HG03378 (cell line): ENCODE results near the gene FERMT2.

Source experiments
- ATAC-seq: cut with Tn5 transposase; IDR thresholded peaks from one replicate; pipeline ENCODE4 v1.9.1; 2021; ENCODE audit warnings: mild to moderate bottlenecking, moderate library complexity; ENCODE audit not compliant: unreplicated experiment

The FERMT2 gene

GRCh38 chr14:52829527-52830185, 121.2 kb downstream of the FERMT2 start:
- no peak for ATAC-seq

- ATAC-seq, result no peak
Measured at GRCh38 chr14:52827426-52827825, 123.4 kb downstream of the FERMT2 start.

- ATAC-seq, result no peak
Measured at GRCh38 chr14:52825085-52825484, 125.8 kb downstream of the FERMT2 start.

GRCh38 chr14:52824462-52824861, 126.4 kb downstream of the FERMT2 start:
- no peak for ATAC-seq

GRCh38 chr14:52821805-52822250, 129.0 kb downstream of the FERMT2 start:
- ATAC-seq, result no peak

GRCh38 chr14:52808101-52808500, 142.7 kb downstream of the FERMT2 start:
- no peak for ATAC-seq
